Effector CD4-positive, alpha-beta T cell (primary cell): ENCODE results near the gene RETSAT.
"Not testable (repeated sequence)": the region's sequence is repeated elsewhere in the genome, so short reads cannot be mapped to it uniquely, and the experiment has no call there.

Source experiments
- DNase-seq: peaks from one replicate; pipeline ENCODE4 v3.0.0-alpha.2; 2020
- total RNA-seq: gene quantifications from one replicate; lab custom pipeline; 2026; lab: John Stamatoyannopoulos, UW

RETSAT gene
- 41.7 reads per million, percentile 64 among the genes with 10 or more reads in this experiment for total RNA-seq

- DNase-seq = peak; percentile 99
Observed at GRCh38 chr2:85354286-85355072, at the start of gene RETSAT, which contains the start of gene ELMOD3. Gene RETSAT, minus strand, starts transcription at chr2:85354528. Its CDS starts 21 bp downstream, at chr2:85354507. Gene ELMOD3, plus strand, starts transcription at chr2:85354769. Its CDS starts 2,430 bp downstream, at chr2:85357199.

- DNase-seq = no peak
Observed at GRCh38 chr2:85401844-85402243, 47.5 kb upstream of the RETSAT start.

GRCh38 chr2:85401464-85401805, 47.1 kb upstream of the RETSAT start:
- DNase-seq = no peak

GRCh38 chr2:85400541-85401463, 46.5 kb upstream of the RETSAT start:
- DNase-seq = no peak

GRCh38 chr2:85400023-85400422, 45.7 kb upstream of the RETSAT start:
- no peak for DNase-seq

- no peak for DNase-seq
Observed at GRCh38 chr2:85399183-85399455, 44.8 kb upstream of the RETSAT start.

- DNase-seq = no peak
Observed at GRCh38 chr2:85398426-85399182, 44.3 kb upstream of the RETSAT start.

- DNase-seq = no peak
Observed at GRCh38 chr2:85397925-85398331, 43.6 kb upstream of the RETSAT start.

- no peak for DNase-seq
Observed at GRCh38 chr2:85396531-85397470, 42.5 kb upstream of the RETSAT start.

- DNase-seq = no peak
Observed at GRCh38 chr2:85395912-85396475, 41.7 kb upstream of the RETSAT start.

- no peak for DNase-seq
Observed at GRCh38 chr2:85394976-85395375, 40.6 kb upstream of the RETSAT start.

GRCh38 chr2:85394261-85394681, 39.9 kb upstream of the RETSAT start:
- no peak for DNase-seq

GRCh38 chr2:85393836-85394235, 39.5 kb upstream of the RETSAT start:
- no peak for DNase-seq

GRCh38 chr2:85390941-85391669, 36.8 kb upstream of the RETSAT start:
- DNase-seq = peak; percentile 60

- no peak for DNase-seq
Observed at GRCh38 chr2:85388878-85389538, 34.7 kb upstream of the RETSAT start.

GRCh38 chr2:85387754-85388153, 33.4 kb upstream of the RETSAT start:
- DNase-seq = no peak

- DNase-seq = no peak
Observed at GRCh38 chr2:85385746-85386145, 31.4 kb upstream of the RETSAT start.

GRCh38 chr2:85383850-85384249, 29.5 kb upstream of the RETSAT start:
- DNase-seq = no peak

GRCh38 chr2:85383151-85383550, 28.8 kb upstream of the RETSAT start:
- not testable (repeated sequence) for DNase-seq

GRCh38 chr2:85380048-85380447, 25.7 kb upstream of the RETSAT start:
- no peak for DNase-seq
